ENCODE data around the gene RNF17.

DNA sequence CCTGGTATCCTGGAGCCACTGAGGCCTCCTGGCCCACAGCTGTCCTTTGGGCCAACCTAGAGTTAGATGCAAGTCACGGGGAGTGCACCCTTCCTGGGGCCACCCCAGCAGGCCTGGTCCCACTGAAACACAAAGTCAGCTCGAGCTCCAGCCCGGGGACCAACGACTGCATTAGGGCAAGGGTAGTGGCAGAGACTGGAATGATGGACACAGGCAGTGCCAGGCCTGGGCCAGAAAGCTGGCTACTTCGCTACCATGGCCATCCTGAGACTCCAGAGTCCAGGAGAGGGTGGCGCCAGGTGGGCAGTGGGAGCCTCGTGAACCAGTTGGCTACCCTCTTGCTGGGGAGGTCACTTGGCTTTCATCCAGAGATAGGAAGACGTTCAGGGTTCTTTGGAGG lies 22.2 kb upstream of the RNF17 start:
- TF ChIP-seq EZH2 (IDR thresholded peaks at IDR 0.05; ENCODE audit: insufficient read depth, low read length) (no peak), CTCF (IDR thresholded peaks at IDR 0.05; ENCODE audit: insufficient read depth, low read depth, low read length) (no peak)

Measured in astrocyte (in vitro differentiated cells and primary cell).